HFF-Myc (cell line): ENCODE results near the gene SPCS1.
A peak's percentile ranks its signal among the peaks of the same experiment; 100 is the strongest.
"Not testable (repeated sequence)": the region's sequence is repeated elsewhere in the genome, so short reads cannot be mapped to it uniquely, and the experiment has no call there.

Source experiments
- DNase-seq: peaks from one replicate; pipeline ENCODE4 v3.0.0-alpha.2; 2011; ENCODE audit warnings: low read depth; ENCODE audit errors: extremely low read depth
- H3K4me3 ChIP-seq: replicated peaks from 2 replicates; pipeline ENCODE4 v1.5.1; 2011; ENCODE audit warnings: low read depth, mild to moderate bottlenecking, control low read depth, low read length
- TF ChIP-seq, protein P1 (sequence below): IDR thresholded peaks from 2 replicates; pipeline ENCODE4 v1.5.1; 2012; ENCODE audit warnings: mild to moderate bottlenecking, low read depth, low read length, control low read depth; ENCODE audit errors: missing control alignments

SPCS1 gene

DNA sequence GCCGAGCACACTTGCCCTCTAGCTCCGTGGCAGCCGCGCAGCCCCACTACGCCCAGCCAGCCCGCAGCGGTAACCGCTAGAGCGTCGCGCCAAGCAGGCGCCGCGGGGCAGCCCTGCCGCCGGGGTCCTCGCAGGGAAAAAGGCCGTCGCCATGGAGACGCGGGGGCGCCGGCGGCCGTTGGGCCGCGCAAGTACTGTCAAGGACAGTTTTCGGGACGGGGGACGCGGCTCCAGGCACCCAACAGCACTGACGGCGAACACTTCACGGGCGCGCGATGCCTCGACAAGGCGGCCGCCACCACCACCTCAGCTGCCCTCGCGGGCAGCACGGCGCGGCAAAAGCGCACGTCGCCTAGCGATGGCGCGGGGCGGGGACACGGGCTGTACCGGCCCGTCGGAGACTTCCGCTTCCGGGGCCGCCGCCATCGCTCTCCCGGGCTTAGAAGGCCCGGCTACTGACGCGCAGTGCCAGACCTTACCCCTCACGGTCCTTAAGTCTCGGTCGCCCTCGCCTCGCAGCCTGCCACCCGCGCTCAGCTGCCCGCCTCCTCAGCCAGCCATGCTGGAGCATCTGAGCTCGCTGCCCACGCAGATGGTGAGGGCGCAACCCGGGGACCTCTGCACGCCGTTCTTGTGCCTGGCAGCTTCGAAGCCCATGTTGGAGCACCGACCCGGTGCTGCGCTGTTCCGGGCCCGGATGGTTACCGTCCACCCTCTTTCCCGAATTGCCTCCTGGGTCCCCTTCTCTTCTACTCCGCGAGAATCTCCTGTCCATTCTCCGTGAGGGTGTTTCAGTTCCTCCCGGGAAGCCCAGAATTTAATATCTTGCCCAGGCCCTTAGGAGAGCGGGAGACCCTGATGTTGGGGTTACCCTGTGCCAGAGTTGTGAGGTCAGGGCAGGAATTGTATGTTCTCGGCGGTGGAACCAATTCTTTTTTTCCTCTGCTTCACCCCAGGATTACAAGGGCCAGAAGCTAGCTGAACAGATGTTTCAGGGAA, at the start of gene SPCS1, which contains the start of gene GLT8D1:
TSS of gene SPCS1 (plus strand) at position 419 of the 999 bp plus-strand sequence. CDS start at position 560, 141 bp downstream.
TSS of gene GLT8D1 (minus strand) at position 104 of the 999 bp plus-strand sequence. CDS start 5,331 bp downstream, outside the sequence.
- TF ChIP-seq, protein P1, sequence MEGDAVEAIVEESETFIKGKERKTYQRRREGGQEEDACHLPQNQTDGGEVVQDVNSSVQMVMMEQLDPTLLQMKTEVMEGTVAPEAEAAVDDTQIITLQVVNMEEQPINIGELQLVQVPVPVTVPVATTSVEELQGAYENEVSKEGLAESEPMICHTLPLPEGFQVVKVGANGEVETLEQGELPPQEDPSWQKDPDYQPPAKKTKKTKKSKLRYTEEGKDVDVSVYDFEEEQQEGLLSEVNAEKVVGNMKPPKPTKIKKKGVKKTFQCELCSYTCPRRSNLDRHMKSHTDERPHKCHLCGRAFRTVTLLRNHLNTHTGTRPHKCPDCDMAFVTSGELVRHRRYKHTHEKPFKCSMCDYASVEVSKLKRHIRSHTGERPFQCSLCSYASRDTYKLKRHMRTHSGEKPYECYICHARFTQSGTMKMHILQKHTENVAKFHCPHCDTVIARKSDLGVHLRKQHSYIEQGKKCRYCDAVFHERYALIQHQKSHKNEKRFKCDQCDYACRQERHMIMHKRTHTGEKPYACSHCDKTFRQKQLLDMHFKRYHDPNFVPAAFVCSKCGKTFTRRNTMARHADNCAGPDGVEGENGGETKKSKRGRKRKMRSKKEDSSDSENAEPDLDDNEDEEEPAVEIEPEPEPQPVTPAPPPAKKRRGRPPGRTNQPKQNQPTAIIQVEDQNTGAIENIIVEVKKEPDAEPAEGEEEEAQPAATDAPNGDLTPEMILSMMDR: no peak
- peak within 1 kb of the TSS; percentile 99 for H3K4me3 ChIP-seq
- no peak for DNase-seq

DNA sequence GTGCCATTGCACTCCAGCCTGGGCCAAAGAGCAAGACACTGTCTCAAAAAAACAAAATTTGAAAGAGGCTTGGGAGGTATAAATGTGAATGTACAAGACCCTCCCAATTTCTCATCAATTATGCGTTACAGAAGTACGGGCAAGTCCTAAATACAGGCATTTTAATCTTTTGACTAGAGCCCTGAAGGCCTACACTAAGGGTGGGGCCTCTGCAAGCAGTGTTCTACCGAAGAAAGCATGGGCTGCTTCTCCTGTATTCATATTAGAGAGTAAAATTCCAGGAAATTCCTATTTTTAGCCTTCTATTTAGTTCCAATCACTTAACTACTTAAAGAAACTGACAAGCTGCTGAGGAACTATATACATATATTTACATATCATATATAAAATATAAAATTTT, 45.9 kb upstream of the SPCS1 start:
- TF ChIP-seq, protein P1: no peak
- no peak for DNase-seq
- no peak overlapping the region for H3K4me3 ChIP-seq

DNA sequence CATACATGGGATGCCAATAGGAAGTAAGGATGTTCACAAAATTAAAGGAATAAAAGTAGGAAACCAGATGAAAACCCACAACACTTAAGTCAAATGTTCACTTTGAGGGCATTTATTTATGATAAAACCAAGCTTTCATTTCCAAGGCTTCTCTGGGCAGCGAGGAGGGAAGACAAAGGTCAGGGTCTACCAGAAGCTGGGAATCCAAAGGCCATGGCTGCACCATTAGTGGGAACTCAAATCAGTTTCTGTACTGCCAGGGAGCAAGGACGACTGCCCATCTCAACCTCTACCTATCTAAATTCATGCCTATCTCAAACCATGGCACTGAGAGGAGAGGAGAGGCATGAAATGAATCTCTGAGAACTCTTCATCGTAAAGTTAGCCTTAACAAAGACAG, 42.8 kb upstream of the SPCS1 start:
- TF ChIP-seq, protein P1: no peak
- H3K4me3 ChIP-seq: no peak overlapping the region
- DNase-seq: no peak

DNA sequence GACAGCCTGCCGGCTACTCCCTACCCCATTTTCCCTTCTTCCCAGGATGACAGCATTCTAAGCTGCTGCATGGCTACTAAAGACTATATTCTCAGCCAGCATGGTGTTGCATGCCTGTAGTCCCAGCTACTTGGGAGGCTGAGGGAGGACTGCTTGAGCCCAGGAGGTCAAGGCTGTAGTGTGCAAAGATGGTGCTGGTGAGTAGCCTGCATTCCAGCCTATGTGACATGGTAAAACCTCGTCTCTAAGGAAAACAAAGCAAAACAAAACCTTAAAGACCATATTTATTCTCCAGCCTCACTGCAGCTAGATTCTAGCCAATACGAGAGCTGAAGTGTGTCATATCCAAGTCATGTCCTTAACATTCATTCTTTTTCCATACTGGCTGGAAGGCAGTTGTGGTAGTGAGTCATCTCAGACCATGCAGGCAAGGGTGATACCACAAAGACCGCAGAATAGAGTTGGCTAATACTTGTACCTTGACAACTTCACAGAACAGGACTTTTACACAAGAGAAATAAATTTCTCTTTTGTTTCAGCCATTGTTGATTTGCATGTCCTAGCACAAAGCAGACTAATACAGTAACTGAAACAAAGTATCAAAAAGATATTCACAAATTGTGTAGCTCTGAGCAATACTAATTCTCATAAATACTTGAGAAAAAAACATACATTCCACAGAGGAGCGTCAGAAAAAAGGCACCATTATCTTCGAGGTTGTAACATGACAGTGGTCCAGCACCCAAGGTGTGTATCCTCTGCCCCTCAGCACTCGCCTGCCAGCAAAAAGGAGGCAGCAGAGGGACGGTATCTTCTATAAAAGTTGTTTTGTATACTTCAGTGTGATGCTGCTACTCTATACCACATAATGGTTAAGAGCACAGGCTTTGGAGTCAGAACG, 35.0 kb upstream of the SPCS1 start:
- DNase-seq: peak; percentile 99
- TF ChIP-seq, protein P1: no peak
- no peak overlapping the region for H3K4me3 ChIP-seq

DNA sequence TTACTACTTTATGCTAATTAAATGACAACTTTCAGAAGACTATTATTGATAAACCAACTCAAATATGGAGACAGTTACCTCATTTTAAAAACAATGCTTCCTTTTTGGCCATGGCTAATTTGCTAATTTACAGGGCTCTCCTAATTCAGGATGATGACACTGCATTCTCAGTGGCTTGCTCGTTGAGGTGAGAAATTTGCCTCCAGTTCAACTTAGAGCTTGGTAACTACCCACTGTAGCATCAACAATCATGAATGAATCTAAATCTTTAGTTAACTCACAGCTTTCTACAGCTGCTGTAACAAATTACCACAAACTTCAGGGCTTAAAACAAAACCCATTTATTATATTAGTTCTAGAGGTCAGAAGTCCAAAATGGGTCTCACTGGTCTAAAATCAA, 34.2 kb upstream of the SPCS1 start:
- no peak for DNase-seq
- H3K4me3 ChIP-seq: no peak overlapping the region
- TF ChIP-seq, protein P1: no peak

DNA sequence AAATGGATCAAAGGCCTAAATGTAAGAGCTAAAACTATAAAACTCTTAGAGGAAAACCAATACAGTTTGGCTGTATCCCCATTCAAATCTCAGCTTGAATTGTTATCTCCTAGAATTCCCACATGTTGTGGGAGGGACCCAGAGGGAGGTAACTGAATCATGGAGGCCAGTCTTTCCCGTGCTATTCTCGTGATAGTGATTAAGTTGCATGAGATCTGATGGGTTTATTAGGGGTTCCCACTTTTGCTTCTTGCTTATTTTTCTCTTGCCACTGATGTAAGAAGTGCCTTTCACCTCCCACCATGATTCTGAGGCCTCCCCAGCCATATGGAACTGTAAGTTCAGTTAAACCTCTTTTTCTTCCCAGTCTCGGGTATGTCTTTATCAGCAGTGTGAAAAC, 29.7 kb upstream of the SPCS1 start:
- H3K4me3 ChIP-seq, DNase-seq: not testable (repeated sequence)
